22Rv1 (cell line): ENCODE data around the gene EGFR.

Experiments
- H3K27ac ChIP-seq: fragments of 450-650 bp; 2 replicates; pipeline ENCODE4 v1.5.1; 2017
- CTCF ChIP-seq: fragments of 450-650 bp; IDR thresholded peaks from 2 replicates; pipeline ENCODE4 v1.5.1; 2017; ENCODE audit warnings: mild to moderate bottlenecking
- ZFX ChIP-seq: fragments of 450-650 bp; IDR thresholded peaks from 2 replicates; pipeline ENCODE4 v1.6.1; 2017; ENCODE audit warnings: antibody characterized with exemption, borderline replicate concordance

The EGFR gene

GRCh38 chr7:55224810-55225209 is 206.0 kb downstream of the EGFR start:
- no peak overlapping the region for H3K27ac ChIP-seq
- TF ChIP-seq ZFX (no peak), CTCF (no peak)

- TF ChIP-seq CTCF (no peak), ZFX (no peak)
- no peak overlapping the region for H3K27ac ChIP-seq
Measured at GRCh38 chr7:55230014-55230413, 211.2 kb downstream of the EGFR start.

- no peak for TF ChIP-seq ZFX
- TF ChIP-seq CTCF = no peak
- H3K27ac ChIP-seq = no peak overlapping the region
Measured at GRCh38 chr7:55231736-55232280, 213.0 kb downstream of the EGFR start.

- no peak for TF ChIP-seq CTCF
- no peak overlapping the region for H3K27ac ChIP-seq
Measured at GRCh38 chr7:55233001-55233400, 214.2 kb downstream of the EGFR start.

GRCh38 chr7:55234408-55234807 is 215.6 kb downstream of the EGFR start:
- TF ChIP-seq ZFX (no peak), CTCF (no peak)
- no peak overlapping the region for H3K27ac ChIP-seq

- TF ChIP-seq CTCF = no peak
- no peak for TF ChIP-seq ZFX
- no peak overlapping the region for H3K27ac ChIP-seq
Measured at GRCh38 chr7:55235115-55235514, 216.3 kb downstream of the EGFR start.

- H3K27ac ChIP-seq = no peak overlapping the region
- no peak for TF ChIP-seq ZFX
- TF ChIP-seq CTCF = no peak
Measured at GRCh38 chr7:55235801-55236200, 217.0 kb downstream of the EGFR start.
